HG02588 (cell line): ENCODE measurements around the gene C1orf21.

Experiments
- ATAC-seq: cut with Tn5 transposase; IDR thresholded peaks from one replicate; pipeline ENCODE4 v1.9.1; 2021; ENCODE audit warnings: mild to moderate bottlenecking, moderate library complexity; ENCODE audit not compliant: unreplicated experiment

Gene C1orf21

DNA sequence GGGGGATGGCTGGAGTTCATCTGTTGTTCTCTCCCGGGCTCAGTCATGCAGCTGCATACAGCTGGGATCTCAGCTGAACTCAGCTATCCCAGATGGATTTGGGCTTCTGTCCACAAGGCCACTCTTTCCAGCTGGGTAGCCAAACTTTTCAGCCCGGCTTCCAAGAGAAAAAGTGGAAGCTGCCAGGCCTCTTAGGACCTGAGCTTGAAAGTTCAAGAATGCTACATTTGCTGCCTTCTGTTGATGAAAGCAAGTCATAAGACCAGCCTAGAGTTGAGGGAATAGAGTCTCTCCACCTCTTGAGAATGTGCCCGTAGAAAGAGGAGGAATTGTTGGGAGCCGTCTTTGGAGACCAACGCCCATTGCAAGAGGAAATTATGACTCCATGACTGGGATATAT is 95.3 kb downstream of the C1orf21 start:
- no peak for ATAC-seq

- ATAC-seq = no peak
Observed at GRCh38 chr1:184483101-184483683, 96.4 kb downstream of the C1orf21 start.

DNA sequence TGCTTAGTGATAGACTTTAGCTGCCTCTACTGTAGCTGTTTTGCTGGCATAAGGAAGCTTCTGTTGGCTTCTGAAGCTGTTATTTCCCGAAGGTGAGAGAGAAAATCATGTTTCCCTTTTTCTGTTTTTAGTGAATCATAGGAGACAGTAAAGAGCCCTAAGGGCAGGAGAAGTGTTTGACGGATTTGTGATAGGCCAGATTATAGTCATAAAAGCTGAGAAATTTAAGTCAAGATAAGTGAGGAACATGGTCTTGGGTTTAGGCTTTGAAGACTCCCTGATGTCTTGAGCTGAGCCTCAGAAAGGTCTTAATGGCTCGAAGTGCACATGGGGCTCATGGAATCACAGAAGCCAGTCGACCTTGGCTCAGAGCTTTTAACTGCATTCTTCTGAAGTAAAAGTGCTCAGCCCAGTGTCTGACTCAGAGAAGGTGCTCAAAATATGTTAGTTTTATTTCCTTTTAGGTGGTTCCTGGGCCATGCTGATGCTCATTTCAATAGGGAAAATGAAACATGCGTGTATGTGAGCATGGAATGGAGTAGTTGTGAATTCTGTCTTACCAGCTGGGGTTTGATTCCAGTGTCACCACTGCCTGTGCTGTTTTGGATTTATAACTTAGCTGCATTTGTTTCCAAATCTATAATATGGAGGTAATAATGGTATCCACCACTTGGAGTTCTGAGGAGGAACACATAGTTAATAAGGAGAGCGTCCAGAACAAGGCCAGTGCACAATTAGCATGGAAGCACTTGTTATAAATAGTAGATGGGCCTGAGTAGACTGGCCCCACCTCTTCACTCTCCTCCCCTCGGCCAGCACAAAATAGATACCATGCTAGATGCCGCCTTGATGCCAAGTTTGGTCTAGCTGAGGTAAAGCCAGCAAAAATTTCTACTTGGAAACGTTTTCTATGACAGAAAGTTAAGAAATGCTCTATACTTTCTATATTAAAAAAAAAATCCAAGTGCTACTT is 99.2 kb downstream of the C1orf21 start:
- ATAC-seq = no peak

DNA sequence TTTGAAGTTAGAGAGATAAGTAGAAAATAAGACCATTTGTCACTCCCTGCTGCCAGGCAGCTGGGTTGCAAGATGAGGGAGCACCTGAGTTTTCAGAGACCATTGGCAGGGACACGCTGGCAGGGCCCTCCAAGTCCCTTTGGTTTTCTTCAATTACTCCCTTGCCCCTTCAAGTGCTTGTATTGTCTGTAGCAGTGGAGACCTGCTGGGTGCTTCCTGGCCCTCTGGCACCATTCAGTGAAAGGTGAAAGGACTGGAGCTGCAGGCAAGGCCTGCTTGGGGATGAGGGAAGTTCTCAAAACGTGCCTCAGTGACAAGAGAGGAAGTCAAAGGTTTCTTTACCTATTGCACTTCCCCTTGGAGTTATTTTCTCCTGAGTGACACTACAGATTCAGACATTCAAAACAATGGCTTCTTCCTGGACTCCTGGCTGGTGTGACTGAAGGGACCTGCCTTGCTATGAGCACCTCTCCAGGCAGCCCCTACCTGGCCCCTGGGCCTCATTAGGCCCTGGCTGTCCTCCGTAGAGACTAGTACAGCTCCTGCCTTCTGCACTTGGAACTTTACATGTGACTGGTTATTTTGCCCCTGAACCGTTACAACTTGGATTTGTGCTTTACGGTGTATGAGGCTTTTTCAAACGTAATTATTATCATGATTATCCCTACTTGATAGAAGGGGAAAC is 100.1 kb downstream of the C1orf21 start:
- no peak for ATAC-seq

GRCh38 chr1:184487531-184488193 is 100.8 kb downstream of the C1orf21 start:
- no peak for ATAC-seq

DNA sequence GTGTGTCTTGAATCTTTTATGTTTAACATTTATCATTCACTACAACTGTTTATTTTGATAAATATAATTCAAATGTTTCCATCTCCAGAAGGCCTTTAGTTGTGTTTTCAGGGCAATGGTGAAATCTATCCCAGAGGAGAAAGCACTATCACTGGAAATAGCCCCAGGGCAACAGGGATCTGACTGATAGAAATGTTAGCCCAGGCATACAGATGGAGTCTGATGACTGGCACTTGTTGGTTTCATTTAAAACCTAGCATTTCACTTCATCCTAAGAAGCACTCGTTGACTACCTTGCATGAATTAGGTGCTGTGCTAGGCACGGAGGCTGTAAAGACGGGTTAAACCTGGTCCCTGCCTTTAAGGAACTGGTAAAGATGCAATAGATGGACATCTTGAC is 103.1 kb downstream of the C1orf21 start:
- no peak for ATAC-seq

DNA sequence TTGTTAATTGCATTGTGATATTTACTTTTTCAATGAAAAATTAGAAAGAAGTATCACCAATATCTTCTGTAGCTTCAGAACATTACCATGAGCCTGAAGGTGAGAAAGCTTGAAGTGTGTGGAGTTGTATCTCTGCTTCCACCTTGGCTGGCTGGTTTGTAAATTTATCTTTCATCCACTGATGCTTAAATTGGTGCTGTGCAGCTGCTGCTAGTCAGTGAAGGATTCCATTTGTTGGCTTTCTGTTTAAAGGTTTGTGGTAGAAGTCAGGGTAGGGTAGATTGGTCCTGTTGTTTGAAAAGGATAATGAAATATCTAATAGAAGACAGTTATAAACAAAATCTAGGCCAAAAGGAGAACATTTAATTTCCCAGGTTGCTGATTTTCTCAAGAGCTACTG is 105.7 kb downstream of the C1orf21 start:
- ATAC-seq = no peak

GRCh38 chr1:184493987-184494388 is 107.2 kb downstream of the C1orf21 start:
- ATAC-seq = no peak

DNA sequence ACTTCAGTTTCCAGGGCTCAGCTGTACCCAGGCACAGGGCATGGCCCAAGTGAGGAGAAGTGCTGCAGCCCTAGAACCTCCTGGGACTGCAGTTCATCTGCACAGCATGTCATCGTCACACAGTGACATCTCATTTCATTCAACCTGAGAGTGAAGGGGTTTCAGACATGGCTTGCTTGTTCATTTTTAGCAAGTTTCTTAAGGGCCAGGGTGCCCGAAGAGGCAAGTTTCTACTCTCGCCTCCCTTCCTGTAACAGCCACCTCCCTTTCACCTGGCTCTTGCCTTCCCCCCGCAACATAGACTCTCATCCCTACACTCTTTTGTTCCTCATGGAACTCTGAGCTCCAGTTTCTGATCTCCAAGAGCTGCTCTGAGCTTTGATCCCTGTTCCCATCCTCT is 108.1 kb downstream of the C1orf21 start:
- ATAC-seq = peak; percentile 82

DNA sequence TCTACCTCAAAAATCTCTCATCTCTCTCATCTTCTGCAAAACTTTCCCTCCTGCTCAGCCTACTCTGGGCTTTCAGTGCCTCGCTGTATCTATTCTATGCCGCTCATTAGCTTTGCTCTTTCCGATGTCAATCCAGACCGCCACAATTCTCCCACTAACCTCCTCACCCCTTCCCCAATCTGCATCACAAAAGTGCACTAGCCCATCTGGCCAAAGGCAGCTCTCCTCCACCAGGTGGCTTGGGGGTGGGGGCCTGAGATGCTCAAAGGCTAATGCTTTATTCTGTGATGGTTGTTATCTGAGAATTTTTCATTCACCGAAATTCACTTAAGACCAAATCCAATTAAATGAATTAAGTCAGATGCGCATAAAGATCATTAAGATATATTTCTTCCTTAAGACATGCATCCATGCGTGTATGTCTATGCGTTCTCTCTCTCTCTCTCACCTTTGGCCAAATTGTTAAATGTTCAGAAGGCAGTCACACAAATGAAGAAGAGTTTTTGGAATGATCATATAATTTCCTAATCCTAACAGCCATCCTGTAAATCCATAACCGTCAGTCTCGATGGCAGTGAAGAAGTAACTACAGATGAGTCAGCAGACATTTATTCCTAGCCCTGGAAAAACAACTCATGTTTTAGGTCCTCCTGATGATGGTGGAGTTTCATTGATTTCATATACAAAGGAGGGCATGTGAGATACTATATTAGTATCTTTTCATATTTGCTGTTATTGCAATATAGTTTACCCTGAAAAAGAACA is 111.3 kb downstream of the C1orf21 start:
- no peak for ATAC-seq

DNA sequence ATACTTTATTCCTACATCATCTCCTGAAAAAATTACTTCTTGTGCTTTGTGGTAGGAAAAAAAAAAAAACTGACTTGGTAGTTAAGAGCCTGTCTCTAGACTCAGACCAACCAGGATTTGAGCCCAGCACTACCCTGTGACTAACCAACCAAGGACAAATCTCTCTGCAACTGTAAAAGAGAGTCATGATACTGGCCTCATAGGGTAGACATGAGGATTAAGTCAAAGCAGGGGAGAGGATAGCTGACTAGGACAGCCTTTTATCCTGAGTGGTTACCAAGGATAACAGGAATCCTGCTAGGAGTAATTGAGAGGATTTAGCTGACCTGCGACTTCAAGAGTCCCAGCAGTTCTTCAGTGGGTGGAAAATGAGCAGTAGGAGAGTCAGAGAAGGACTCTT is 112.8 kb downstream of the C1orf21 start:
- no peak for ATAC-seq

- ATAC-seq = no peak
Observed at GRCh38 chr1:184502161-184502560, 115.3 kb downstream of the C1orf21 start.

DNA sequence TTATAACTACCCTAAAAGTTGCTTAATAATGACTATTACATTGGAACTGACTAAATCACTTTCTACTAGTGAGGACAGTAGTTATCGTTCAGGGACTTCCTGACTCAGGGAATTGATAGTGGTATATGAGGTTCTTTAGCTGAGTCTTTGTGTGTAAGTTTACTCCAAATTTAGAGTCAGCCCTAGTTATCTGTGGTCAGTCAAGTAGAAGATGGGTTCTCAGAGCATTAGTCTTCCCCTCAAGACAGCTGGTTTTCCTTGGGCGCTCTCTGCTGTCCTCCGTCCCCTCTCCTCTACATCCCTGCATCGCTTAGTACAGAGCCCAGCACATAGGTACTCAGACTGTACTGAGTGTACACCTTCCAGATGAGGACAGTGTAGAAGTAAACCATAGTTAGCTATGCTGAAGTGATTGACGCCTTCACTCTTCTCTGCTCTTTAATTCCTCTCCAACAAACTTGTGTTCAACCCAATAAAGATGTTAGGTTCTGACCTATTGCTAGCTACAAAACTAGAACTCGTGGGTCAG is 116.5 kb downstream of the C1orf21 start:
- ATAC-seq = no peak

DNA sequence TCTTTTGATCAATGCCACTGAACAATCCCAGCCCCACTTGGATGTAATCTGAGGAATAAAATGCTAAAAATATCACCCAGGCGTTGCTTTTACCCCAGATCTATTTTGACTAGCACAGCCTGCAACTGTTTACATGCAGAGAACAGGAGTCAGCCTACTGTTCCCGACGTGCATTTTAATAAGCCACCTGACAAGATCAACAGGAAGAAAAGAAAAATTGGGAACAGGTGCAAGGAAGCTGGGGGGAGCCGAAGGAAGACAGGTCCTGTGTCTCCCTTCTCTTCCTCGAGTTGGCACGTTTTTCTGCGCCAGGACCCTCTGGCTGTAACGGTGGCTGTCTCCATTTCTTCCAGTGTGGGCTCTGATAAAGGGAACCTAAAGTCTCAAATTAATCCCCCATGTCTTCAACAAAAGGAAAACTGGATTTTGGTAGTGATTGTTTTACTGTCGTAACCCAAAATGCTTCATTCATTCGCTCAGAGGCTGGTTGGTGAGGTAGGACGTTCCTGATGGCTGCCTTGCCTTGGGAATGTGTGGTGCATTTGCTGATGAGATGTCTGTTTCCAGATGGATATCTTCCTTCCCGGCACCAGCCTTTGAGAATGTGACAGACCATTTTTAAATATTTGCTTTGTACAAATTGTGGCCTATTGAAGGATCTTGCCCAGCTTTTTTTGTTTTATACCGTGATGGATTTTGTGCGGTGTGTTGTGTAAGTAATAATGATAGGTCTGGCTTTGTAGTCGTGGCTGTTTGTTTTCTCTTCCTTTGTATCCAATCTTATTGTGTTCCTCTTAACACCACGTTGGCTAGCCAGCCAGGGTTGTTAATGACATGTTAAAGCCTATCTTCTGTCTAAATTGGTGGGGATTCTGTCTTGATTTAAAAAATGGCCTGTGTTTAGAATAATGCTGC is 117.5 kb downstream of the C1orf21 start:
- ATAC-seq = no peak

- no peak for ATAC-seq
Observed at GRCh38 chr1:184504955-184505338, 118.1 kb downstream of the C1orf21 start.

DNA sequence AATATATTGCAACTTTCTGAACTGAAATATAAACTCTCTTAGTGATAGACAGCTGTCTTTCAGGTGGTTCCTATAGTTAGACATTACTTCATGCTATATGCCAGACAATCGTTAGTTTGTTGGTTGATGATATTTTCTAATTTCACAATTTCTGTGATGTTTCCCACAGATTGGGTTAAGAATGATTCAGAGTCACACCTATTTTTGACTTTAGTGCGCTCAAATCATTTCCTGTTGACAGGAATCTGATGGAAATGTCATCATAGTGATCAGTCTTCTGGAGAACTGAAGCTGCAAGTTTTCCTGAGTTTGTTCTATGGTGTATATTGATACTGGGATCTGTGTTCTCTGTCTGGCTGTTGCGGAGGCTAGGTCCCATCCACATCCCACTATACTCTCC is 119.7 kb downstream of the C1orf21 start:
- ATAC-seq = no peak

DNA sequence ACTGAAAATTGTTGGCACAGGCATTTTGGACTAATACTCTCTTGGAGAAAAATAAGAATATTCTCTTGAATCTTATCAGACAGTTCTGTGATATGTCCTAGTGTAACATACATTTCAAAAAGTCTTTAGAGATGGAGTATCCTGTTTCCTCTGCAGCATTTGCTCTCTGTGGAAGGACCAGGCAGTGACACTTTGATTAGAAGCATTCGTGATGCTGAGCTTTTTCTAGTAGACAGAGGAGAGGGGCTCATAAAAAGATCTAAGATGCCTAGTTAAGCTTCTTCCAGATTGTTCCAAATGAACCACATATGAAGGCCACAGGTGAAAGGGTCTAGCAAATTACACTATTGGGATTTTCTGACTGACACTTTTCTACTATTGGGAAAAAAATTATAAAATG is 120.3 kb downstream of the C1orf21 start:
- ATAC-seq = no peak

- no peak for ATAC-seq
Observed at GRCh38 chr1:184507604-184508280, 120.9 kb downstream of the C1orf21 start.

GRCh38 chr1:184509105-184509504 is 122.3 kb downstream of the C1orf21 start:
- ATAC-seq = no peak
